IMR-90 (cell line): ENCODE measurements around the gene TAGLN. TPM values are rescaled to one million over a fixed set of nuclear protein-coding genes. Genes with fewer than 3 reads are reported as not detected.

Source experiments
- ATAC-seq: fragments of 200-7000 bp; cut with Tn5 transposase; 2 replicates; pipeline ENCODE4 v1.9.1; 2020; ENCODE audit warnings: low read depth, mild to moderate bottlenecking, moderate library complexity
- BruUV-seq: library from RNA; stranded (reverse); fragments of 400-500 nt; replicated peaks from 2 replicates; lab custom pipeline; 2021; lab: Mats Ljungman, UMichigan
- CTCF ChIA-PET: fragments of 300-600 bp; formaldehyde crosslinking; extraction: SDS; loops from one replicate; lab custom pipeline; 2021; ENCODE audit warnings: antibody characterized with exemption; lab: Yijun Ruan, JAX
- POLR2A ChIA-PET: fragments of 300-600 bp; sonication (Branson Sonifier 250); formaldehyde crosslinking; loops from one replicate; lab custom pipeline; 2022; ENCODE audit warnings: antibody characterized with exemption; ENCODE audit not compliant: unreplicated experiment; lab: Charles Lee
- DNase-seq: peaks from one replicate; pipeline ENCODE4 v3.0.0; 2013
- H2AFZ ChIP-seq: replicated peaks from 2 replicates; pipeline ENCODE3; 2013; ENCODE audit warnings: low read length, mild to moderate bottlenecking; ENCODE audit not compliant: poor library complexity
- H2AK5ac ChIP-seq: 2 replicates; pipeline ENCODE4 v1.6.1; 2013; ENCODE audit warnings: low read depth, low read length, inconsistent platforms
- H2AK9ac ChIP-seq: replicated peaks from 2 replicates; pipeline ENCODE3; 2013; ENCODE audit warnings: mild to moderate bottlenecking, low read depth, low read length, moderate library complexity; ENCODE audit not compliant: poor library complexity
- H2BK120ac ChIP-seq: 2 replicates; pipeline ENCODE4 v1.6.1; 2013; ENCODE audit warnings: low read depth, low read length, inconsistent platforms
- H2BK15ac ChIP-seq: 3 replicates; pipeline ENCODE4 v1.6.1; 2013; ENCODE audit warnings: low read depth, low read length, inconsistent platforms
- H2BK20ac ChIP-seq: 2 replicates; pipeline ENCODE4 v1.6.1; 2013; ENCODE audit warnings: low read depth, mild to moderate bottlenecking, inconsistent platforms, low read length, moderate library complexity
- H2BK5ac ChIP-seq: 2 replicates; pipeline ENCODE4 v1.6.1; 2013; ENCODE audit warnings: mild to moderate bottlenecking, low read depth, low read length, inconsistent platforms; ENCODE audit not compliant: poor library complexity, severe bottlenecking
- H3K14ac ChIP-seq: replicated peaks from 2 replicates; pipeline ENCODE4 v1.6.1; 2013; ENCODE audit warnings: low read depth, low read length, inconsistent platforms
- H3K18ac ChIP-seq: 2 replicates; pipeline ENCODE4 v1.6.1; 2013; ENCODE audit warnings: low read depth, low read length, control low read depth
- H3K23ac ChIP-seq: 2 replicates; pipeline ENCODE4 v1.6.1; 2013; ENCODE audit warnings: low read depth, low read length, inconsistent platforms
- H3K27ac ChIP-seq: 2 replicates; pipeline ENCODE4 v1.5.1; 2013; ENCODE audit warnings: mild to moderate bottlenecking, control low read depth, low read length; ENCODE audit not compliant: insufficient read depth
- H3K27me3 ChIP-seq: 2 replicates; pipeline ENCODE4 v1.6.1; 2013; ENCODE audit warnings: low read length; ENCODE audit not compliant: control insufficient read depth, insufficient read depth
- H3K36me3 ChIP-seq: 2 replicates; pipeline ENCODE4 v1.6.1; 2013; ENCODE audit warnings: low read length, mixed read lengths; ENCODE audit not compliant: control insufficient read depth, insufficient read depth
- H3K4ac ChIP-seq: 2 replicates; pipeline ENCODE4 v1.6.1; 2013; ENCODE audit warnings: low read depth, low read length, inconsistent platforms
- H3K4me1 ChIP-seq: 2 replicates; pipeline ENCODE4 v1.6.1; 2013; ENCODE audit warnings: low read length, mixed read lengths; ENCODE audit not compliant: control insufficient read depth, insufficient read depth
- H3K4me2 ChIP-seq: 2 replicates; pipeline ENCODE4 v1.6.1; 2013; ENCODE audit warnings: low read depth, mild to moderate bottlenecking, control low read depth, low read length, moderate library complexity
- H3K4me3 ChIP-seq: 2 replicates; pipeline ENCODE4 v1.5.1; 2013; ENCODE audit warnings: low read depth, mild to moderate bottlenecking, control low read depth, low read length, moderate library complexity; ENCODE audit not compliant: insufficient read depth
- H3K56ac ChIP-seq: 2 replicates; pipeline ENCODE4 v1.6.1; 2013; ENCODE audit warnings: low read length, inconsistent platforms; ENCODE audit not compliant: insufficient read depth; ENCODE audit errors: extremely low read depth
- H3K79me1 ChIP-seq, 2 experiments: 2 replicates each; pipeline ENCODE4 v1.6.1; 2013; ENCODE audit warnings: low read length in 2 of 2, inconsistent platforms in 1 of 2, low read depth in 1 of 2
- H3K9ac ChIP-seq: 2 replicates; pipeline ENCODE4 v1.6.1; 2013; ENCODE audit warnings: low read depth, low read length, control low read depth
- H3K9me1 ChIP-seq: 2 replicates; pipeline ENCODE4 v1.6.1; 2013; ENCODE audit warnings: low read length, inconsistent platforms; ENCODE audit not compliant: insufficient read depth
- H3K9me3 ChIP-seq: 2 replicates; pipeline ENCODE4 v1.6.1; 2013; ENCODE audit warnings: low read length; ENCODE audit not compliant: control insufficient read depth, insufficient read depth
- H4K20me1 ChIP-seq: 2 replicates; pipeline ENCODE4 v1.6.1; 2013; ENCODE audit warnings: low read length, inconsistent platforms; ENCODE audit not compliant: insufficient read depth
- H4K5ac ChIP-seq: 2 replicates; pipeline ENCODE4 v1.6.1; 2013; ENCODE audit warnings: mild to moderate bottlenecking, low read depth, low read length, control low read depth
- H4K8ac ChIP-seq, 2 experiments: 2 replicates each; pipeline ENCODE4 v1.6.1; 2013; ENCODE audit warnings: low read depth in 2 of 2, low read length in 2 of 2, control low read depth in 1 of 2, inconsistent platforms in 1 of 2
- H4K91ac ChIP-seq: 2 replicates; pipeline ENCODE4 v1.6.1; 2013; ENCODE audit warnings: low read depth, low read length, inconsistent platforms; ENCODE audit not compliant: insufficient read depth
- BHLHE40 ChIP-seq: fragments of 150-350 bp; IDR thresholded peaks from 2 replicates; pipeline ENCODE4 v1.6.1; 2016; ENCODE audit warnings: mild to moderate bottlenecking, low read depth, low read length
- CEBPB ChIP-seq: IDR thresholded peaks from 2 replicates; pipeline ENCODE4 v1.6.1; 2012; ENCODE audit warnings: low read depth, low read length, improper control_type of control experiment
- MAFK ChIP-seq: IDR thresholded peaks from 2 replicates; pipeline ENCODE4 v1.6.1; 2012; ENCODE audit warnings: low read depth, low read length, improper control_type of control experiment
- MAZ ChIP-seq: IDR thresholded peaks from 2 replicates; pipeline ENCODE4 v1.6.1; 2012; ENCODE audit warnings: low read depth, mild to moderate bottlenecking, low read length, improper control_type of control experiment, moderate library complexity, borderline replicate concordance
- NFE2L2 ChIP-seq: fragments of 150-350 bp; IDR thresholded peaks from 2 replicates; pipeline ENCODE4 v1.6.1; 2016; ENCODE audit warnings: low read depth, mild to moderate bottlenecking, low read length
- POLR2A ChIP-seq: IDR thresholded peaks from 2 replicates; pipeline ENCODE4 v1.6.1; 2012; ENCODE audit warnings: mild to moderate bottlenecking, low read depth, low read length
- RAD21 ChIP-seq: IDR thresholded peaks from 2 replicates; pipeline ENCODE4 v1.6.1; 2012; ENCODE audit warnings: low read length, improper control_type of control experiment
- WGBS, 2 experiments: methylation state at CpG; one replicate each; pipeline versions ENCODE4 v1.1.5 to v1.1.7; 2013; ENCODE audit warnings: missing lambda C conversion rate in 2 of 2; ENCODE audit not compliant: insufficient read length in 1 of 2; ENCODE audit errors: extremely low coverage in 2 of 2; 5-methylcytosine and 5-hydroxymethylcytosine counted together
- dilution Hi-C: fragments of 300-500 bp; cut with HindIII; formaldehyde crosslinking; loops from one replicate; pipeline ENCODE4 v1.14.3; 2018; ENCODE audit warnings: low sequenced_read_pairs; ENCODE audit not compliant: unreplicated experiment
- in situ Hi-C: fragments of 300-500 bp; cut with MboI; formaldehyde crosslinking; loops from 3 replicates; pipeline ENCODE4 v1.14.3; 2019; ENCODE audit warnings: low sequenced_read_pairs, inconsistent platforms, mixed read lengths
- intact Hi-C: fragments of 100-400 bp; cut with micrococcal nuclease; formaldehyde crosslinking; loops from 2 replicates; pipeline ENCODE4 v1.10.0; 2022
- polyA plus RNA-seq, 3 experiments: library from polyadenylated mRNA; depleted of rRNA; stranded (reverse); fragments of >200 nt; gene quantifications; 2 replicates each; pipeline ENCODE4 v1.2.3, GENCODE V29; 2012; ENCODE audit warnings: low replicate concordance in 1 of 3
- total RNA-seq: library from RNA; depleted of rRNA; stranded (reverse); fragments of >200 nt; gene quantifications from 2 replicates; pipeline ENCODE4 v1.2.3, GENCODE V29; 2012
- TF ChIP-seq, protein P1 (sequence below): fragments of 150-350 bp; IDR thresholded peaks from 2 replicates; pipeline ENCODE4 v1.6.1; 2017; ENCODE audit warnings: mild to moderate bottlenecking, antibody characterized with exemption, low read length, low read depth

Gene TAGLN
- total and polyA plus RNA-seq, 2 of the 4 experiments (the other 2 are of a cell fraction), result 2,558 to 3,760 TPM

DNA sequence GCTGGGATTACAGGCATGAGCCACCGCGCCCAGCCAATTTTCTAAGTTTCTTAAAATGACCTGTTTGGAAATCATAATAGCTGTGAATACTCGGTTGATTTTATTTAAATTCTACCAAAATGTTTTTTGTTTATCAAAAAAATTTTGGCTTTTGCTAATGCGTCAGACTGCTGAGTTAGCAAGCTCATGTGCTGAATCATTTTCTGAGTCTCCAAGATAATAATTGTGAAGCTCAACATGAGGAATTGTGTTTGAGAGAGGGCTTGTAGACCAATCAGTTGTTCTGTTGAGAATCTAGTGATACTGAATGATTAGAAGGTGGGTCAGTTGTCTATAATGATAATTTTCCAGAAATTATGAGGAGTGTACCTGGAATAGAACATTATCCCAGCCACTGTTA is 49.2 kb downstream of the TAGLN start:
- H3K36me3 ChIP-seq, result peaks cover 39% of the 10 kb centered on the region
- in situ Hi-C loops (no loop called here), dilution Hi-C loops (no loop called here), intact Hi-C loops (no loop called here)
- H3K14ac ChIP-seq, result no peak overlapping the region
- no peaks in the 10 kb centered on the region for H4K20me1 ChIP-seq
- no peaks in the 10 kb centered on the region for H3K27me3 ChIP-seq
- H3K9ac ChIP-seq, result no peak overlapping the region
- H3K4ac ChIP-seq, result no peak overlapping the region
- H3K79me1 ChIP-seq, result no peaks in the 10 kb centered on the region; a peak in 2 of 4 replicates
- TF ChIP-seq BHLHE40 (no peak), MAFK (no peak), NFE2L2 (no peak), CEBPB (no peak), MAZ (no peak), POLR2A (no peak), RAD21 (no peak)
- TF ChIP-seq, protein P1, sequence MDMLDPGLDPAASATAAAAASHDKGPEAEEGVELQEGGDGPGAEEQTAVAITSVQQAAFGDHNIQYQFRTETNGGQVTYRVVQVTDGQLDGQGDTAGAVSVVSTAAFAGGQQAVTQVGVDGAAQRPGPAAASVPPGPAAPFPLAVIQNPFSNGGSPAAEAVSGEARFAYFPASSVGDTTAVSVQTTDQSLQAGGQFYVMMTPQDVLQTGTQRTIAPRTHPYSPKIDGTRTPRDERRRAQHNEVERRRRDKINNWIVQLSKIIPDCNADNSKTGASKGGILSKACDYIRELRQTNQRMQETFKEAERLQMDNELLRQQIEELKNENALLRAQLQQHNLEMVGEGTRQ, result no peak
- H3K23ac ChIP-seq, result no peak overlapping the region
- H2AFZ ChIP-seq, result no peak overlapping the region
- no peak overlapping the region for H2BK15ac ChIP-seq
- no peak overlapping the region for H2BK5ac ChIP-seq
- no peaks in the 10 kb centered on the region for H3K9me1 ChIP-seq
- no peak overlapping the region for H3K18ac ChIP-seq
- ChIA-PET POLR2A (no interaction called here), CTCF (interaction anchor here (0.9 kb wide), 1 partner anchor 9 kb away, joined by 3 read pairs; no protein-coding TSS in a partner anchor)
- H3K4me3 ChIP-seq, result no peak overlapping the region
- DNase-seq (no peak), ATAC-seq (no peak)
- no peak overlapping the region for H4K5ac ChIP-seq
- no peak overlapping the region for H2AK9ac ChIP-seq
- H2AK5ac ChIP-seq, result no peak overlapping the region
- H4K91ac ChIP-seq, result no peak overlapping the region
- H2BK120ac ChIP-seq, result no peak overlapping the region
- no TSS peak for BruUV-seq
- no peaks in the 10 kb centered on the region for H3K9me3 ChIP-seq
- no CpG with 5 or more reads among the region's 4 CpGs for WGBS, 2 experiments
- no peak overlapping the region for H3K56ac ChIP-seq
- H4K8ac ChIP-seq, result no peak overlapping the region
- H3K4me2 ChIP-seq, result no peak overlapping the region
- H3K27ac ChIP-seq, result no peak overlapping the region
- no peaks in the 10 kb centered on the region for H3K4me1 ChIP-seq
- no peak overlapping the region for H2BK20ac ChIP-seq
